Stimulated activated CD4-positive, alpha-beta T cell treated with anti-CD3 and anti-CD28 coated beads, Interleukin-12 subunit alpha, Interleukin-12 subunit beta, amount 100 ng/mL, for 24 hours (primary cell): ENCODE measurements around the gene ADGRB2.

ENCODE experiments used
- DNase-seq, 2 experiments: peaks; one replicate each; pipeline ENCODE4 v3.0.0-alpha.2; 2020; ENCODE audit warnings: low read depth in 2 of 2

Gene ADGRB2

GRCh38 chr1:31702836-31703404, 61.2 kb downstream of the ADGRB2 start:
- no peak for DNase-seq

GRCh38 chr1:31701091-31701736, 62.9 kb downstream of the ADGRB2 start:
- peak in 1 of 2 experiments; percentile 19 for DNase-seq

- DNase-seq = no peak
Observed at GRCh38 chr1:31700468-31701090, 63.6 kb downstream of the ADGRB2 start.

- DNase-seq = no peak
Observed at GRCh38 chr1:31699341-31699891, 64.7 kb downstream of the ADGRB2 start.

- no peak for DNase-seq
Observed at GRCh38 chr1:31697369-31697984, 66.7 kb downstream of the ADGRB2 start.

- DNase-seq = no peak
Observed at GRCh38 chr1:31696242-31696641, 67.9 kb downstream of the ADGRB2 start.

GRCh38 chr1:31695327-31695726, 68.8 kb downstream of the ADGRB2 start:
- no peak for DNase-seq

GRCh38 chr1:31694964-31695313, 69.2 kb downstream of the ADGRB2 start:
- no peak for DNase-seq

GRCh38 chr1:31694069-31694963, 69.8 kb downstream of the ADGRB2 start:
- DNase-seq = no peak

GRCh38 chr1:31693231-31693630, 70.9 kb downstream of the ADGRB2 start:
- no peak for DNase-seq

GRCh38 chr1:31691951-31692350, 72.2 kb downstream of the ADGRB2 start:
- DNase-seq = no peak

- no peak for DNase-seq
Observed at GRCh38 chr1:31691446-31691845, 72.7 kb downstream of the ADGRB2 start.

- no peak for DNase-seq
Observed at GRCh38 chr1:31690921-31691320, 73.2 kb downstream of the ADGRB2 start.

GRCh38 chr1:31689854-31690253, 74.3 kb downstream of the ADGRB2 start:
- no peak for DNase-seq

- DNase-seq = no peak
Observed at GRCh38 chr1:31689379-31689778, 74.8 kb downstream of the ADGRB2 start.

GRCh38 chr1:31688233-31688918, 75.8 kb downstream of the ADGRB2 start:
- DNase-seq = no peak

- no peak for DNase-seq
Observed at GRCh38 chr1:31687601-31688000, 76.5 kb downstream of the ADGRB2 start.

- no peak for DNase-seq
Observed at GRCh38 chr1:31685795-31686194, 78.3 kb downstream of the ADGRB2 start.

- no peak for DNase-seq
Observed at GRCh38 chr1:31683997-31684396, 80.1 kb downstream of the ADGRB2 start.

GRCh38 chr1:31681415-31681814, 82.7 kb downstream of the ADGRB2 start:
- no peak for DNase-seq

GRCh38 chr1:31679676-31680230, 84.4 kb downstream of the ADGRB2 start:
- no peak for DNase-seq
